Left ventricle myocardium inferior (tissue), 1 donor: ENCODE results near the gene ZNF705A. TPM values are rescaled to one million over a fixed set of nuclear protein-coding genes. Genes with fewer than 3 reads are reported as not detected.
"Not testable (repeated sequence)": the region's sequence is repeated elsewhere in the genome, so short reads cannot be mapped to it uniquely, and the experiment has no call there.

Experiments
- DNase-seq: peaks from one replicate; pipeline ENCODE4 v3.0.0-alpha.2; 2020
- H3K27ac ChIP-seq: fragments of 200-600 bp; replicated peaks from 2 replicates; pipeline ENCODE4 v1.8.0; 2021
- H3K27me3 ChIP-seq: fragments of 200-600 bp; 2 replicates; pipeline ENCODE4 v1.8.0; 2021; ENCODE audit warnings: low read depth
- H3K36me3 ChIP-seq: fragments of 200-600 bp; 2 replicates; pipeline ENCODE4 v1.8.0; 2021
- H3K4me1 ChIP-seq: fragments of 200-600 bp; 2 replicates; pipeline ENCODE4 v1.8.0; 2021
- H3K4me3 ChIP-seq: fragments of 200-600 bp; 2 replicates; pipeline ENCODE4 v1.8.0; 2021; ENCODE audit warnings: mild to moderate bottlenecking, moderate library complexity
- H3K9me3 ChIP-seq: fragments of 200-600 bp; replicated peaks from 2 replicates; pipeline ENCODE4 v1.8.0; 2021
- CTCF ChIP-seq: fragments of 200-600 bp; IDR thresholded peaks from 2 replicates; pipeline ENCODE4 v1.8.0; 2021; ENCODE audit warnings: antibody characterized with exemption, mild to moderate bottlenecking, borderline replicate concordance
- intact Hi-C: fragments of 100-400 bp; cut with micrococcal nuclease; formaldehyde crosslinking; loops from one replicate; pipeline ENCODE4 v1.11.0; 2022
- total RNA-seq: library from RNA; stranded (reverse); fragmentation: NEBNext Ultra II Directional; extraction: Animal tissue kit (Norgen Biotek cat#: 25700); gene quantifications from one replicate; pipeline ENCODE4 v1.2.1, GENCODE V29; 2021
- donor health status: DM: no; HTN: yes; CAD: no; lungs with severe emphysema.

The ZNF705A gene
- total RNA-seq, 1 donor from 2014 or later, result not detected

DNA sequence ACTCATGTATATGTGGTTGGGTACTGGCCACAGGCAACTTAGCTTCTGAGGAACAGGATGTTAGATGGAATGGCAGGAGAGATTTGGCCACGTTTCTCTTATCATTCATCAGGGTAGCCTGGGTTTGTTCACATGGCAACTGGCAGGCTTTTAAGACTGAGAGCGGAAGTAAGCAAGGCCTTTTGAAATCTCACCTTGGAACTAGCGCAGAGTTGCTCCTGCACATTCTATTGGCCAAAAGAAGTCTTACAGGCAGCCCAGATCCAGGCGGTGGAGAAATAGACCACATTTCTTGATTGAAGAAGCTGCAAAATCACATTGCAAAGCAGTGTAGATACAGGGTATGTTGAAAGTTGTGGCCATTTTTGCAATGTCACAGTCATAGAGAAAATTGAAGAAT is 29.7 kb upstream of the ZNF705A start:
- no peaks in the 10 kb centered on the region for H3K4me1 ChIP-seq
- no peak for DNase-seq
- H3K27ac ChIP-seq, result no peak overlapping the region
- TF ChIP-seq CTCF, result no peak
- peaks cover 6% of the 10 kb centered on the region for H3K36me3 ChIP-seq
- H3K4me3 ChIP-seq, result no peak overlapping the region
- intact Hi-C loops, result no loop called here
- H3K27me3 ChIP-seq, result no peaks in the 10 kb centered on the region
- no peaks in the 10 kb centered on the region for H3K9me3 ChIP-seq

DNA sequence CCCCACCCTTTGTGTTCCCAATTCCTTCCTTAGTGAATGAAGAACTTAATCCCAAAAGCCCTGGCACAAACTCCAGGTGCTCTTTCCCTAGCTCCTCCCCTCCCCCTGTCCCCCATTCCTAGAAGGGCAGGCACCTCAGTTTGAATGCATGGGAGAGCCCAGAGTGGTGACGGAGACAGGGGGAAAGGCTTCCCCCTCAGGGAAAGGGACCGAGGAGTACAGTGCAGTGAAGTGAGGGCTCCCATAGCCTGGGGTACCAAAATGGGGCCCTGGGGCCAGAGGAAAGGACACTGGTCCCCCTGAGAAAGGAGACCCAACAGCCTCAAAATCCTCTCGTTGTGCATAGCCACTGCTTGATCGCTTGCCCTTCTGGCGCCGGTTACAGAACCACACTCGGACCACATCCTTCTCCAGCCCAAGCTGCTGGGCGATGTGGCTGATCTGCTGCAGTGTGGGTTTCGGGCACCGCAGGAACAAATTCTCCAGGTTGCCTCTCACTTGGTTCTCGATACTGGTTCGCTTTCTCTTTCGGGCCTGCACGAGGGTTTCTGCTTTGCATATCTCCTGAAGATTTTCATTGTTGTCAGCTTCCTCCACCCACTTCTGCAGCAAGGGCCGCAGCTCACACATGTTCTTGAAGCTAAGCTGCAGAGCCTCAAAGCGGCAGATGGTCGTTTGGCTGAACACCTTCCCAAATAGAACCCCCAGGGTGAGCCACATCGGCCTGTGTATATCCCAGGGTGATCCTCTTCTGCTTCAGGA is 23.0 kb upstream of the ZNF705A start:
- H3K27ac ChIP-seq, H3K9me3 ChIP-seq, H3K4me3 ChIP-seq, DNase-seq, intact Hi-C loops, H3K4me1 ChIP-seq, H3K27me3 ChIP-seq: not testable (repeated sequence)
- peaks cover 17% of the 10 kb centered on the region for H3K36me3 ChIP-seq

- H3K4me1 ChIP-seq, intact Hi-C loops: not testable (repeated sequence)
These were observed 22.4 kb upstream of the ZNF705A start for GRCh38 chr12:8134398-8134930.

DNA sequence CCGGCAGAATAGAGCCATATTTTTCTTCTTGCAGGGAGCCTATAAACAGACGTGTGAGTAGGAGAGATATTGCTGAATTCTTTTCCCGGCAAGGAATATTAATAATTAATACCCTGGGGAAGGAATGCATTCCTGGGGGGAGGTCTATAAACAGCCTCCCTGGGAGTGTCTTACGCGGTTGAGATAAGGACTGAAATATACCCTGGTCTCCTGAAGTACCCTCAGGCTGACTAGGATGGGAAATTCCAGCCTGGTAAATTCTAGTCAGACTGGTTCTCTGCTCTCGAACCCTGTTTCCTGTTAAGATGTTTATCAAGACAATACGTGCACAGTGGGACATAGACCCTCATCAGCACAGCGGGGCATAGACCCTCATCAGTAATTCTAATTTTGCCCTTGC is 15.2 kb upstream of the ZNF705A start:
- Histone ChIP-seq H3K9me3 (peaks cover 16% of the 10 kb centered on the region), H3K36me3 (peaks cover 12% of the 10 kb centered on the region), H3K27me3 (peaks cover 18% of the 10 kb centered on the region)
- H3K4me3 ChIP-seq, H3K4me1 ChIP-seq, intact Hi-C loops, H3K27ac ChIP-seq, DNase-seq: not testable (repeated sequence)

More at GRCh38 chr12:8134398-8134930, 22.4 kb upstream of the ZNF705A start:
- not testable (repeated sequence) for H3K9me3 ChIP-seq, H3K4me3 ChIP-seq, H3K27ac ChIP-seq, H3K27me3 ChIP-seq, DNase-seq
- H3K36me3 ChIP-seq, result peaks cover 17% of the 10 kb centered on the region

GRCh38 chr12:8143261-8143660 is 13.6 kb upstream of the ZNF705A start:
- intact Hi-C loops, result no loop called here
- Histone ChIP-seq H3K27me3 (peaks cover 18% of the 10 kb centered on the region), H3K27ac (no peak overlapping the region), H3K36me3 (peaks cover 6% of the 10 kb centered on the region), H3K4me1 (peaks cover 7% of the 10 kb centered on the region), H3K9me3 (peaks cover 16% of the 10 kb centered on the region), H3K4me3 (no peak overlapping the region)
- DNase-seq, result no peak
- no peak for TF ChIP-seq CTCF

DNA sequence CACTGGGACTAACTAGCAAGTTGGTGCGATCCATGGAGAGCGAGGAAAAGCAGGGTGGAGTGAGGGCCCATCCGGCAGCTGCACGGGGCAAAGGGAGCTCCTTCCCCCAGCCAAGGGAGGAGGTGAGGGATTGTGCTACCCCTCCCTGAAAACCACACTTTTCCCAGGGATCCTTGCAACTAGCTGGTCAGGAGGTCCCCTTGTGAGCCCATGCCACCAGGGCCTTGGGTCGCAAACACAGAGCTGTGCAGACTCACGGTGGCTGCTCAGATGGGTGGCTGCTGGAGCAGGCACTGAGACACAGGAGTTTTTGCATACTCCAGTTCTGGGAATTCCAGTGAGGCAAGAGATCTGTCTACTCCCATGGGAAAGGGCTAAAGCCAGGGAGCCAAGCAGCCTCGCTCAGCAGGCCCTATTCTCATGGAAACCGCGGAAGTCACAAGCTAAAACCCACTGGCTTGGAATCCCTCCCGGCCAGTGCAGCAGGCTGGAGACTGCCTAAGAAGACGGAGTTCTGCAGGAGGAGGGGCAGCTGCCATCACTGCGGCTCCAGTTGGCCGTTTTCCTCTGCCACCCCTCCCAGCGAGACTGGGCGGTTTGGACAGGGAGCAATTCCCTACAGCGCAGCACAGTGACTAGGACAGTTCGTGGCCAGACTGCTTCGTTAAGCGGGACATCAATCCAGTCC is 10.9 kb upstream of the ZNF705A start:
- peak; percentile 50 for DNase-seq
- Histone ChIP-seq H3K27me3 (peaks cover 18% of the 10 kb centered on the region), H3K36me3 (peaks cover 6% of the 10 kb centered on the region), H3K27ac (peak overlapping the region; percentile 56), H3K4me1 (peaks cover 3% of the 10 kb centered on the region), H3K9me3 (peaks cover 16% of the 10 kb centered on the region), H3K4me3 (peak overlapping the region; percentile 37)
- no peak for TF ChIP-seq CTCF
- intact Hi-C loops, result no loop called here

DNA sequence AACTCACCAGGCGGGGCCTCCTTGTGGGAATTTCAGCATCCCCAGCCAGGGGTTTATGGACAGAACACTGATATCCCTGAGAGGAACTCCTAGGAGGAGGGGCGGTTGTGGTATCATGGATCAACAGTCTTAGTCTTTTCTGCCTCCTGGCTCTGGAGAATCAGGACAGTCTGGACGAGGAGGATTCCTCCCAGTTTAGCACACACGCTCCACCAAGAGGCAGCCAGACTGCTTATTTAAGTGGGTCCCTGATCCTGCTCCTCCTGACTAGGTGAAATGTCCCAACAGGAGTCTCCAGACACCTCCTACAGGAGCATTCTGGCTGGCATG is 10.4 kb upstream of the ZNF705A start:
- Histone ChIP-seq H3K27ac (peak overlapping the region; percentile 56), H3K9me3 (peaks cover 12% of the 10 kb centered on the region), H3K4me1 (peaks cover 3% of the 10 kb centered on the region), H3K27me3 (peaks cover 18% of the 10 kb centered on the region), H3K36me3 (peaks cover 5% of the 10 kb centered on the region), H3K4me3 (peak overlapping the region; percentile 37)
- no peak for TF ChIP-seq CTCF
- intact Hi-C loops, result no loop called here
- no peak for DNase-seq
